NCI-H2107 (cell line): ENCODE measurements around the gene MRPL37.
"Not testable (repeated sequence)": the region's sequence is repeated elsewhere in the genome, so short reads cannot be mapped to it uniquely, and the experiment has no call there.

Experiments
- DNase-seq: peaks from one replicate; lab custom pipeline; 2025; lab: John Stamatoyannopoulos, UW

MRPL37 gene

DNA sequence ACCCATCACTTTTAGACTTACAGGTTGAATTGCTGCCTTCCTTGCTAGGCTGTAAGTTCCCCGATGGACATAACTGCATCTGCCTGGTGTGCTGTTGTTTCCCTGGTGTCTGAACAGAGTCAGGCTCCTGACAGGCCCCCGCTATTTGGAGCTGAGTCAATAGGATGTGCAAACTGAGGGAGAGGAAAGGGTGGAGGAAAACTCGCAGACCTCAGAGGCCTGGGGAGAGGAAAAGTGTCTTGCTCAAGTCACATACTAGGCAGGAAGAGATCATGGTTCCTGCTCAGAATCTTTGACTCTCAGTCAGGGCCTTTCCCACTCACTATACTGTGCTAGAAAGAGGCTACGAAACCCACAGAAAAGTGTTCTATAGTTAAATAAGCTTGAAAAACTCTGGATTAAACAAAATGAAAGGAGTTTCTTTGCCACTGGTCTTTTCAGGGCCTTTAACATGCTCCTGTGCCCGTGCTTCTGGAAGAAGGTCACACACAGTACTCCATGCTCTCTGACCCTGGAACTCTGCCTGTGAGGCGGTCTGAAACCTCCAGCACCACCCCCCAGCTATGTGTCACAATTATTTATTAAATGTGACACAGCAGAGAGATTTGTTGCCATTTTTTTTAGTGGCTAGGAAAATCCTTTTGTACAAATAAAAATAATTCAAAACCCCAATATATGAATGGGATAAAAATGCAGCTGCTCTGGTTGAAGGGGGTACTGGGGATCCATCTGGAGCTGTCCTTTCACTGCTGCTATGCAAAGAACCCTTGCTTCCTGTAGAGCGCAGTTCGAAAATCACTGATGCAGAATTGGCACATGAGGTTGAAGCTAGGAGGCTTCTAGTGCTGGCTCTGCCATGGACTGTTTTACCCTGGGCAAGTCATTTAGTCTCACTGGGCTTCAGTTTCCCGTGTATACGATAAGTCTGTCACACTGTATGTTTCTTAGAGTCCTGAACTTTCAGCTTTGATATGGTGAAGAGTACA is 27.1 kb upstream of the MRPL37 start:
- no peak for DNase-seq

DNA sequence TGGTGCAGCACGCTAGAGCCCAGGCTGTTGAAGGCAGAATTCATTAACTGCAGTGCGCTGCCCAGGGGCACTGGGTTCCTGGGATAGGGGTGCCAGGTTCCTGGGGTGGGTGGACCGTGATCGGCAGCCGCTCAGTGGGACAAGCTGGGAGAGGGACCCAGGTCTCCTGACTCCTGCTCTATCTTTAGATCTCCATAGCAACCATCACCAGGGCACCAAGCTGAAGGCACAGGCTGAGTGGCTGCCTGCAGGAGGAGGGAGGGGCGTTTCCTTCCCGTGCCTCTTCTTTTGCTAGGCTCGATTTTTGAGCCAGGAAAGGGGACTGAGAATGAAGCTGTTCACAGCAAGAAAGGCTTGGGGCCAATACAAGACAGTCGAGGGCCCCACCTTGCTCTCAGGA is 26.3 kb upstream of the MRPL37 start:
- no peak for DNase-seq

DNA sequence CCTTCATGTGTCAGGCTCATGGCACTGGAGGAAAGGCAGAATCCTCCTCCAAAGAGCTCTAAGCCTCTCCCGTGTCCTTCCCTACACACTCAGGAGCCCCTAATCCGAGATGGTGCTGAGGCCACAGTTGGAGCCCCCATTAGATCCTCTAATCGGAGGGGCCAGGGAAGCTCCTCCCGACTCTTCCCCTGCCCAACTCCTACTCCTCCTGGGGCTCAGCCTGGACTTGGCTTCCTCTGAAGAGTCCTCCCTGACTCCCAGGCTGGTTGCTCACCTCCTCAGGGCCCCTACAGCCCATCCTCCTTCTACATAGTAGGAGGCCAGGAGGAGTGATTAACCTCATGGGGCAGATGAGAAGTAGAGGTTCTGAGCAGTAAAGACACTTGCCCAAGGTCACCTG is 25.9 kb upstream of the MRPL37 start:
- DNase-seq, result no peak

DNA sequence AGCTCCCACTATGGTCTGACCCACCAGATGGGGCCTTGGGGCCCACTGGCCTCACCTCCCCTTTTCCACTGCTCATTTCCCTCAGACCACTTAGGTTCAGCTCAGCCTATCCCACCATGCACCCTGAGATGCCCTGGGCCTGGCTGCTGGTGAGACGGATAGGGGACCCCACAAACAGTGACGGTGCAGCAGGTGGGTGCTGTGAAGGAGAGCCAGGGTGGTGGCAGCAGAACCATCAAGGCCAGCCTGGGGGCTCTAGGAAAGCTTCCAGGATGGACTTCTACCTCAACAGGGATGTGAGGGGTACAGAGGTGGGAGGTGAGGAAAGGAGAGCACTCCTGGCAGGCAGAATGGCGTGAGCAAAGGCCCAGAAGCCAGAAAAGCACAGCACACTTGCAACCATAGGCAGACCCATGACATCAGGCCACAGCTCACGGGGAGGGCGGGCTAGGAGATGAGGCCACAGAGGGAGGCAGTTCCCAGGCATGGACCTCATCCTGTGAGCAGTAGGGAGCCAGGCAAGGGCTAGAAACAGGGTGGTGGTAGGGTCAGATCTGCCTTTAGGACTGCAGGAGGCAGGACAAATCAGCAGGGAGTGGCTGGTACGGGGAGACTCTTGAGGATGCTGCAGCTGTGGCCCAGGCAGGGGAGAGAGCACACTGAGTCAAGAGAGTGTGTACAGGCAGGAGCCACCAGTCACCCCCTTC is 23.2 kb upstream of the MRPL37 start:
- DNase-seq, result no peak

DNA sequence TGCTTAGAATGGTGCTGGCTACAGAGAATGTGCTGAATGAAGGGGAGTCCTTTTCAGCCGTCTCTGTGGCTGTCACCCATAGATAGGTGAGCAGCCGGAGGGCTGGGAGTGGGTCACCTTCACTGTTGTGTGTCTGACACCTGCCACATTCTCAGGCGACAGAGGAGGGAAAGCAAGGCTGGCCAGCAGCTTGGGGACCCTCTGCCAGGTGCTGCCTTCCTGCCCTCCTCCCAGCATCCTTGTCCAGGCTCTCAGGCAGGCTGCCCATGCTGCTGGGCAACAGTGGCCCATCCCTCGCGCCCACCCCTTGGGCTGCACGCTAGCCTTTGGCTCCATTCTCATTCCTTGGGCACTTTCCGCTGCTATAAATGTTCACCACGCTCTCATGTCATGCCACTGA is 22.2 kb upstream of the MRPL37 start:
- DNase-seq, result no peak

DNA sequence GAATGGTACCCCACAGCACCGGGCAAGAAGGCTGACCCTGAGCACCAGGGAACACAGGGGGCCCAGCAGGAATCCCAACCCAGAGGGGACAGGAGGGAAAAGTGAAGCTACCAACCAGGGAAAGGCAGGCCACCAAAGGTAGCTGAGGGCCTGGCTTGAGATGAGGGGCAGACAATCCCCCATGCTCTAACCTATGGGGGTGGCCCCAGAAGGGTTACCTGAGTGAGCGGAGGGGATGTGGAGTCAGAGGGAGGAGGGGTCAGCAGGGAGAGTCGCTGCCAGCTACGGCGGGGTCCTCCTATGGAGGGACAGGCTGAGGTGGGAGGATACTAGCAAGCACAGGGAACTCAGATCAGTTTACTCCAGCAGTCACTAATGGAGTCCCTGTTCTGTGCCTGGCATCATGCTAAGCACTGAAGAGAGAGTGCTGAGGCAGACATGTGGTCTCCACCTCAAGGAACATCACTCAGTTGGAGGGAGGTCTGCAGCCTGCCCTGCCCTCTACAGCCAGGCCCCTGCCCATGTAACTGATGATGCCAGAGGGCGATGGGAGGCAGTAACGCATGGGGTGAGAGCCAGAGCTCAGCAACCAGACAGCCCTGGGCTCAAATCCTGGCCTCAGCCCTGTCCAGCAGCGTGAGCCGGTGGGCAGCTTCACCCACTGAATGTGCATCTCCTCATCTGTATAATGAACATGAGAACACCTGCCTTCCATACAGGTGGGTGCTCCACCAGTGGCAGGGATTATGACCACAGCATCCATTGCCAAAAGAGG is 21.5 kb upstream of the MRPL37 start:
- DNase-seq, result no peak

DNA sequence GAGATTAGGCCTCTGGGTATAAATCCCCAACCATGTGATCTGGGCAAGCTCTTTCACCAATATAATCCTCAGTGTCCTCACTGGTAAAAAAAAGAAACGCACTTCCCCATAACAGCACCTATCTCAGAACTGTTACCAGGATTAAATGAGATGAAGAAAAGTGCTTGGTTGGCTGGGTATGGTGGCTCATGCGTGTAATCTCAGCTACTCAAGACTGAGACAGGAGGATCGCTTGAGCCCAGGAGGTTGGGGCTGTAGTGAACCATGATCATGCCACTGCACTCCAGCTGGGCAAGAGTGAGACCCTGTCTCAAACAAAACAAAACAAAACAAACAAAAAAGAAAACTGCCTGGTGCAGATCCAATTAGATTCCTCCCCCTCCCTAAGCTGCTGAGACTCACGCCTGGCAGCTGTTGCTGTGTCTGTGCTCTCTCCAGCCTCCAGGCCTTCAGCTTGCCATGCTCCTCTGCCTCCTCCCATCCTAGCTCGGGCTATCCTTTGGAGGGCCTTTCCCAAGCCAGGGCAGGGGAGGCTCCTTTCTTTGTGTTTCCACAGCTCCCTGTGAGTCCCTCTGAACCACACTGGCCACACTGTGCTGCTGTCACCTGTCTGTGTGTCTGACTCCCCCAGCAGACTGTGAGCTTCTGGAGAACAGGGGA is 19.1 kb upstream of the MRPL37 start:
- no peak for DNase-seq

DNA sequence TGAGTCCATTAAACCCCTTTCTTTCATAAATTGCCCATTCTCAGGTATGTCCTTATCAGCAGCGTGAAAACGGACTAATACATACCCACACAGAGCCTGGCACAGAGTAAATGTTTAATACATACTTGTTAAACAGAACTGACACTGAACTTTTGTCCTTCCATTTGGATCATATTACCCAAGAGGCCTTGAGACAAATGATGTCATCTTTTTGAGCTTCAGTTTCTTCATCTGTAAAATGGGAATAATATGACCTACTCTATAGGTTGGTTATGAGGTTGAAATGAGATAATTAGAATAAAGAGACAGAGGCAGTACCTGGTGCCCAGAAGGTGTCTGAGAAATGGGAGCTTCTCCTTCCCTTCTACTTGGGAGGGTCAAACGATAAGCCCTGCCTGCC is 13.9 kb upstream of the MRPL37 start:
- DNase-seq, result no peak

DNA sequence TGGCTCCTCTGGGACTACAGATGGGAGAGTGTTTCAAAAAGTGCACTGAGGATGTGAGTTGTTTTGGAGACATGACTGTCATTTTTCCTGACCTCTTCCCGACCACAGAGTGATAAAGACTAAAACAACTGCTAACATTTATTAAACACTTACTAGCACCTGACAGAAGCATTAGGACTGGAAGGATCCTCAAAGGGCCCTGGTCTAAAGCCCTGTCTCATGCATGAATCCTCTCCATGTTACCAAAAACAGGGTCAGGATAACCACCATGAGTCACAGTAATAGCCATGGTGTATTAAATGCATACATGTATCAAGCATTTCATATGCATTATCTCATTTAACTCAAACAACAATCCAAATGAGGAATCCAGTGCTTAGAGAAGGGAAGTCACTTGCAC is 11.7 kb upstream of the MRPL37 start:
- no peak for DNase-seq

DNA sequence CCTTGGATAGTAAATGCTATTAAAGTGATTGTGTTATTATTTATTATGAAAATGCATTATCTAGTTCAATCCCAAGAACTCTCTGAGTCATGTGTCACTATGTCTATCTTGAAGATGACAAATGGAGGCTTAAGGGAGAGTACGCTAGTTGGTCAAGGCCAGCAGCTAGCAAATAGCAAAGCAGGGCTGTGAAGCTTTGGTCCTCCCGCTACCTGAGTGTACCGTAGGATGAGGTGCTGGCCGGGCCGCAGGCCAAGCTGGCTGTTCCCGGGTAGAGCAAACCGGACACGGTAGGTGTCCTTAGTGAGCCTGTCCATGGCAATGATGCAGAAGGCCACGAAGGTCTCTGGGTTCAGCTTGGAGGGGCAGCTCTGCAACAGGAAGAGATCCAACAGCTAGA is 9.4 kb upstream of the MRPL37 start:
- DNase-seq, result no peak

DNA sequence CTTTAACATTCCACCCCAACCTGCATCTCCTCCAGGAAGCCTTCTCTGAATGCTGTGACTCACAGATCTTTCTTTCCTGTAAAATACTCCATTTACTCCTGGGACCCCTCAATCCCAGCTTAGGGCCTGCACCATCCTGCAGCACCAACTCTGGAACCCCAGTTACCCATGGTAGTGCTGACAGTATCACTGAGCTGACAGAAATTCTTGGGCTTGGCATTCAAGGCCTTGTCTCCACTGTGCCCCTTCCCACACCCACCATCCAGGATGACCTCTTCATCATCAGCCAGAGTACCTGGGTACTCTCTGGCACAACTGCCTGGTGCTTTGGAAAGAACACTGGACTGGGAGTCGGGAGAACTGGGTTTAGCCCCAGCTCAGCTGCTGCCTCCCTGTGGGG is 8.4 kb upstream of the MRPL37 start:
- DNase-seq, result no peak

DNA sequence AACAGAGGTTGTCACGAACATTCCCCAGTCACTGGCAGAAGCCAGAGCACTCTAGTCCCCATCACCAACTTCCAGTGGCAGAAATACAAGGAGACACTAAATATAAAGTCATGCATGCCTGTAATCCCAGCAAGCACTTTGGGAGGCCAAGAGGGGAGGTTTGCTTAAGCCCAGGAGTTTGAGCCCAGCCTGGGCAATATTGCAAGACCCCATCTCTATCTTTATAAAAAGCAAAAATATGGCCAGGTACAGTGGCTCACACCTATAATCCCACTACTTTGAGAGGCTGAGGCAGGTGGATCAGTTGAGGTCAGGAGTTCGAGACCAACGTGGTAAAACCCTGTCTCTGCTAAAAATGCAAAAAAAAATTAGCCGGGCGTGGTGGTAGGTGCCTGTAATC is 6.5 kb upstream of the MRPL37 start:
- no peak for DNase-seq

DNA sequence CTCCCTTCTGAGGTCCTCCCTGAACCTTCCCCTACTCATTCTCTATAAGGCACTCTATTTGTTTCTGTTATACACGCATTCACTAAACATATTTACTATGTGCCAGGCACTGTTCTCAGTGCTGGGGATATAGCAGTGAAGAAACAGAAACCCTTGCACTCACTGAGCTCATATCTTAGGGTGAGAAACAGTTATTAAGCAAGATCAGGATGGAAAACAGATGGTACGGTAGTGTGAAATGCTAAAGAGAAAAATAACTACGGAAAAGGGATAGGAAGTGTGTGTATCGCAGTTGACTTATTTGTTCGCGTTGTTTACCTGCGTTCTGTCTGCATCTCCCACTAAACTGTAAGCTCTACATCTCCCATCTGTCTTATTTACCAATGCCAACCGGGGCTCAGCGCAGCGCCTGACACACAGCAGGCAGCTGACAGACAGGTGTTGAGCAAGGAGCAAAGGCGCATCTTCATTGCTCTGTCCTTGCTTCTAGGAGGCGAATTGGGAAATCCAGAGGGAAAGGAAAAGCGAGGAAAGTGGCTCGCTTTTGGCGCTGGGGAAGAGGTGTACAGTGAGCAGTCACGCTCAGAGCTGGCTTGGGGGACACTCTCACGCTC is 709 bp upstream of the MRPL37 start:
- no peak for DNase-seq

DNA sequence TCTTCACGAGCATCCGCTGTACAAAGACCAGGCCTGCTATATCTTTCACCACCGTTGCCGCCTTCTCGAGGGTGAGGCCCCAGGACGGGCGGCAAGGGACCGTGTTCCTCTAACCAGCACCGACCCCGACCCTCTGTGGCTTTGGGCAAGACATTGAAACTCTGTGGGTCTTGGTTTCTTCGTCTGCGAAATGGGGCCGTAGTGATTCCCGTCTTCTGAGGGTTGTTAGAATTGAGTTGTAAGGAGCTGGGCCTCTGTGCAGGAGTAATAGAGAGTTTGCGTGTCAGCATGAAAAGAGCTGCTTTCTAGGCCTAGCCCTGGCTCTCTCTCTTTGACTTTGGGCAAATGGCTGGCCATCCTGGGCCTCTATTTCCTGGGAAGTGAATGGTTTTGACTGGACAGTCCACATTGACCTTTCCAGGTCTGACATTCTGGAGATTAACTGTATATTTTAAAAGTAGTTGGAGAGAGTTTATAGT is 591 bp downstream of the MRPL37 start:
- no peak for DNase-seq

DNA sequence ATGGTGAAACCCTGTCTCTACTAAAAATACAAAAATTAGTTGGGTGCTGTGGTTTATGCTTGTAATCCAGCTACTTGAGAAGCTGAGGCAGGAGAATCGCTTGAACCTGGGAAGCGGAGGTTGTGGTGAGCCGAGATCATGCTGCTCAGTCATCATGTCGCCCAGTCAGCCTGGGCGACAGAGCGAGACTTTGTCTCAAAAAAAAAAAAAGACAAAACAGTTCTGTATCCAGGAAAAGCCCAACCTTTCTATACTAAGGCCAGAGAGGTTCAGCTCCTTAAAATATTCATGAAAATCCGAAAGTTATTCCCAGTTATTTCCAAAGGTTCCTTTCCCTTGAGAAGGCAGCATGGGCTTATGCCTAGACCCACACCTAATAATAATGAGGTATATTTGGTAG is 4.2 kb downstream of the MRPL37 start:
- no peak for DNase-seq

DNA sequence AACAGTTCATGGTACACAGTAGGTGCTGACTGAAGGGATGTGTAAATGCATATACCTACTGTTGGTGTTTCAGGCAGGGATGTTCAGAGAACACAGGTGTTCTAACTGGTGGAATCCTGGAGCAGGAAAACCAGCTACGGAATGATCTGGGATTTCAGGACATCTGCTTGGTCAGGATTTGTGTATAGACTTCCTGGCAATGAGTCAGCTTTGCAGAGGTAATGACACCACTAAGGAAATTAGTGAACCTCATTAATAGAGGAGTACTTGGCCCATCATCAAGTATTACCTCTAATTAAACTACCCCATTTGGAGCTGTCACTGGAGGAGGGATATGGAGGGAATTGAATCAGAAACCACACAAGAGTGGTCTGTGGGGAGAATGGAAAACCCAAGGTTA is 7.3 kb downstream of the MRPL37 start:
- DNase-seq, result no peak

DNA sequence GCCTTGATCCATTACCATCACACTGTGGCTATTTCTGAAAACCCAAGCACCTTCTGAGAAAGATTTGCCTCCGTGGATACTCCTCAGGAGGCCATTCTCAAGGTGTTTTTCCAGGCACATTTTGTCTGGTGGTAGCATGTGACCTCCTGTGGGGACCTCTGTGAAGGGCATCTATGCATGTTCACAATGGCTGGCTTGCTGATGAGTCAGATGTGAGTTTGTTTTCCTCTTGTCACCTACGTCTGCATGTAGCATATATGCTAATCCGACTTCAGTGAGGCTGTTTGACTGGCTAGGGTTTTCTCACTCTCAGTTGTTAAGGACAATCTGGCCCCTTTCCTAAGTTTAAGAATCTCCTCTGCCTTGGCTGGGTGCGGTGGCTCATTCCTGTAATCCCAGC is 7.9 kb downstream of the MRPL37 start:
- not testable (repeated sequence) for DNase-seq

DNA sequence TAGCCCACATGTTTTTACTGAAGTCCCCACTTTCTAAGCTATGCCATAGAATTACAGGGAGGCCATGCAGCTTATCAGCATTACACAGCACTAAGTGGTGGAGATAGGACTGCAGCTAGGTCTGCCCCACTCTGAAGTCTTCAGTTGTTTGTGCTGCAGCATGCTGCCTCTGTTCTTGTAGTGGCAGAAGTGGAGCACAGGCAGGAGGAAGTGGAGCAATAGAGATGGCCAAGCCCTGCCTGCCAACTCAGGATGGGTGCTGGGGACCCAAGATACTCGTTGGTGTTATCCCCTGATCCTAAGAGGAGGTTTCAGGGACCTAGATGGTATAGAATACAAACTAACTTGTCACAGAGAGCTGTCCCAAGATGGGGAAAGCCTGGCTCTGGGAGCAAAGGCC is 12.9 kb downstream of the MRPL37 start:
- DNase-seq, result no peak

DNA sequence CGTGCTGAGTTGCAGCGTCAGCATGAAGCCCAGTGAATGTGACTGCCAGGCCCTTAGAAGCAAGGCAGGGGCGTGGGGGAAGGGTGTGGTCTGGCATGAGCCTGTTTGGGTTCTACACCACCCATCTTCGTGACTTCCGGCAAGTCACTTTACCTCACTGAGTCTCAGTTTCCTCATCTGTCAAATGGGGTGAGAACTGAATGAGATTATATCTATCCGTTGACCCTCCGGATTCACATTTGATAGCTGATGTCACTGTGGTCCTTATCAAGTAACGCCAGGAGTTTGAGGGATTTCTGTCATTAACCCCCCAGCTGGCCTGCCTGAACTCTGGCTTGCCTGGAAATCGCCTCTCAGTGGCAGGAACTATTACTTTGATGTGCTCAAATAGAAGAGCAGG is 15.6 kb downstream of the MRPL37 start:
- DNase-seq, result no peak

DNA sequence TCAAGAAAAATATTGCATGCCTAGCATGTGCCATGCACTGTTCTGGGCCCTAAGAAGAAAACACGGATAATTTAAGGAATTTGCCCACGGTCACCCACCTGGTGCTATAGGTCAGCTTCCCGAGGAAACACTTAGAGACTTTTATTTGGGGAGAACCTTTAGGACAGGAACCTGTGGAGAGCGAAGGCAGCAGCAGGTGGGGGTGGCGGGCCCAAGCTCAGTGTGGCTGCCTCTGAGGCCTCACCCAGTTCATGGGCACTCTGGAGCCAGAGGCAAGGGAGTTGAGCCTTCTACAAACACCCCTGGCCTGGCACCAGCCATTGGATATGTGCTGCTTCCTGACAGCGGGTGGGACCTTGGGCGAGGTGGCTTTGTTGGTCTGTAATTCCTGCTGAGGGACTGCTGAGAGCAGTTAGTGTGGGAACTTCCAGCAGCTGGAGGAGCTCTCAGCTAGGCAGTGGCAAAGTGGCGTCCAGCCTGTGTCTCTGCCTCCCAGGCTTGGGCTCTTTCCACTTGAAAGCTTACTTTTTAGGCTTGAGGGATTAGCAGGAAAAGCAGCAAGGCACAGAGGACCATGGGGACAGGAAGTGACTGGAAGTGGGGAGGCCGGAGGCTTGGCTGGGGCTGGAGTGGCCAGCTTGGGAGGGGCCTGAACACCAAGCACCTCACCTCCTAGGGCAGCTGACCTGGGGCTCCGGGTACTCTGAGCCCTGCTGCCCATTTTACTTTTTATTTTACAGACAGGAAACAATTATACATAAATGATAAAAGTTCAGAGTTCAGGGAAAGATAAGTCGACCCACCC is 19.1 kb downstream of the MRPL37 start:
- DNase-seq, result no peak

DNA sequence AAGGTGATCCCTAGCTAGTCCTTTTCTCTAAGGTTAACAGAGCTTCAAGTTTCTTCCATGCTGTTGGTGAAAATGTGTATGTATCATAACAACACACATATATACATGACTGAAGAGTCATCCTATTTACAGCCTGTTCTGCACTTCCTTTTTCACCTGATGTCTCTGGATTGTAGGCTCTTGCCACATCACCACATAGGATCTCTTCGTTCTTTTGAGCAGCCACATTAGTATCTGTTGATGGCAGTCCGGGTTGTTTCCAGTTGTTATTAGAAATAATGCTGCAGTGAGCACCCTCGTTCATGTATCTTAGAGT is 19.7 kb downstream of the MRPL37 start:
- no peak for DNase-seq
